ENCODE data around the gene NBDY.

NBDY gene

DNA sequence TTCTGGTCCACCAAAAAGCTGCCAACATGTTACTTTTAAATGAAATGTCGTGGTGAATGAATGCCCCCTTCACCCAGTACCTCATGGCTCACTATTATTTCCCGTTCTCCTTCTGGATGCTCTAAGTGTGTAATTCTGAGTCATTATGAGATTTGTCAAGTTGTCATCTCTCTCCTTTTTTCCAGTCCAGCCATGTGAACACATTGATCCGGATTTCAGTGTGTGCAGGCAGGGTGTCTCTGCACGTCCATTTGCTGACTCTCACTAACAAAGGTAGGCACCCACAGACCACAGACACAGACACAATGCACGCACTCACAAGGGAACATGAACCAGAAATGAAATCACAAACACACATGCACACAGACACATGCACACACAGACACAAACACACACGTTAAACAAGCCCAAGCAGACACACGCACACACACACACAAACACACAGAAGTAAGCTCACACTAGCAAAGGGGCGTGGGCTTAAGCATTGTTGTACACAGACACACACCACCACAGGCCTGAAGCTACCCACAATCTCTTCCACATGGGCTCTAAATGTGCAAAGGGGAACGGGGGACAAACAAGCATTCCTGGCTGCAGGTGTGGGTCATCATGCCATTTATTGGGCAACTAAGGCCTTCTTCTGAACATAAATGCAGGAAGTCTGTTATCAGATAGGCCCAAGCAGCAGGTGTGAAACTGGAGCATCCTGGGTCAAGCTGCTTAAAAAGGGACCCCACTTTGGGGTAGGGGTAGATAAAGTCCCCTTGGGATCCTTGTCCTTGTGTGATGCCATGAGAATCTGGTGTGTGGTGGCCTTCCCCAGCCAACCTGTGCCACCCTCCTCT, 58.1 kb downstream of the NBDY start:
- TF ChIP-seq, protein P1, sequence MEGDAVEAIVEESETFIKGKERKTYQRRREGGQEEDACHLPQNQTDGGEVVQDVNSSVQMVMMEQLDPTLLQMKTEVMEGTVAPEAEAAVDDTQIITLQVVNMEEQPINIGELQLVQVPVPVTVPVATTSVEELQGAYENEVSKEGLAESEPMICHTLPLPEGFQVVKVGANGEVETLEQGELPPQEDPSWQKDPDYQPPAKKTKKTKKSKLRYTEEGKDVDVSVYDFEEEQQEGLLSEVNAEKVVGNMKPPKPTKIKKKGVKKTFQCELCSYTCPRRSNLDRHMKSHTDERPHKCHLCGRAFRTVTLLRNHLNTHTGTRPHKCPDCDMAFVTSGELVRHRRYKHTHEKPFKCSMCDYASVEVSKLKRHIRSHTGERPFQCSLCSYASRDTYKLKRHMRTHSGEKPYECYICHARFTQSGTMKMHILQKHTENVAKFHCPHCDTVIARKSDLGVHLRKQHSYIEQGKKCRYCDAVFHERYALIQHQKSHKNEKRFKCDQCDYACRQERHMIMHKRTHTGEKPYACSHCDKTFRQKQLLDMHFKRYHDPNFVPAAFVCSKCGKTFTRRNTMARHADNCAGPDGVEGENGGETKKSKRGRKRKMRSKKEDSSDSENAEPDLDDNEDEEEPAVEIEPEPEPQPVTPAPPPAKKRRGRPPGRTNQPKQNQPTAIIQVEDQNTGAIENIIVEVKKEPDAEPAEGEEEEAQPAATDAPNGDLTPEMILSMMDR (IDR thresholded peaks at IDR 0.05; ENCODE audit: borderline replicate concordance, insufficient read depth, low read depth, low read length): no peak

GRCh38 chrX:56787734-56788152, 58.7 kb downstream of the NBDY start:
- TF ChIP-seq, protein P1 (IDR thresholded peaks at IDR 0.05; ENCODE audit: borderline replicate concordance, insufficient read depth, low read depth, low read length): no peak
- no peak overlapping the region for H3K4me3 ChIP-seq (ENCODE audit: low read depth, low read length)

More for the DNA sequence above, 58.1 kb downstream of the NBDY start:
- H3K4me3 ChIP-seq (ENCODE audit: low read depth, low read length): no peak overlapping the region

DNA sequence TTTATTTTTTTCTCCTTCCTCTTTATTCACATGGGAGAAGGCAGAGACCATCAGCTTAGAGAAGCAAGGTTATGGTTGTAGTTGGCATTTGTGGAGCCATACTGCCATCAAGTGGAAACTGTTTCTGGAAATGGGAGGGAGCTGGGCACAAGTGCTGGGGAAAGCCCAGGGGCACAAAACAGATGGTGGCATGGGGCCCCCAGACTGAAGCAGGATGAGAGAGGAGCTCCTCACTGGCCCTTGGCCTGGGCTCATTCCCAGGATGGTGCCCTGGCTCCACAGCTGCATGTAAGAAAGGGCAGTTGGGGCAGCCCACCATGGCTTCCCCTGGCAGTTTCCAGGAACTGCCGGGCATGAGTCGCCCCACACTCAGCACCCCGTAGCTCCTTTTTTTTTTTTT, 59.2 kb downstream of the NBDY start:
- no peak overlapping the region for H3K4me3 ChIP-seq (ENCODE audit: low read depth, low read length)
- TF ChIP-seq, protein P1 (IDR thresholded peaks at IDR 0.05; ENCODE audit: borderline replicate concordance, insufficient read depth, low read depth, low read length): no peak

DNA sequence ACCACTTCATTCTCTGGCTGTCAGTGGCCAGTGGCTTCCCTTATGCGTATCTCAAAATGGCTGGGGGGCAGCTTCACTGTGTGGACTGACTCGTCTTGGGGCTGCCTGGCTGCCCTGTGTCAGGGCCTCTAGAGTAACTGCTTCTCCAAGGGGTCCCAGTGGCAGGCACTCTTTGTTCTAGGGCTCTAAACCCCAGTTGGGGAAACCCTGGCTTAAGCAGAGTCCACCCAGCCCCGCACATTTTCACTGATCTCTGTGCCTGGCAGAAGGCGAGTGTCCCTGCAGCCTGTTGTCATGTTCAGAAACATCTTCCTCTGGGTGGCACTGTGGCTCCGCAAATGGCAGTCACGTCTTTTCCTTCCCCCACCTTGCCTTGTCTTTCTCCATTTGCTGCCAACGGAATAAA, 59.7 kb downstream of the NBDY start:
- H3K4me3 ChIP-seq (ENCODE audit: low read depth, low read length): no peak overlapping the region

GRCh38 chrX:56789518-56790070, 60.6 kb downstream of the NBDY start:
- TF ChIP-seq, protein P1 (IDR thresholded peaks at IDR 0.05; ENCODE audit: borderline replicate concordance, insufficient read depth, low read depth, low read length): no peak

More for the DNA sequence above, 59.7 kb downstream of the NBDY start:
- TF ChIP-seq, protein P1 (IDR thresholded peaks at IDR 0.05; ENCODE audit: borderline replicate concordance, insufficient read depth, low read depth, low read length): no peak

DNA sequence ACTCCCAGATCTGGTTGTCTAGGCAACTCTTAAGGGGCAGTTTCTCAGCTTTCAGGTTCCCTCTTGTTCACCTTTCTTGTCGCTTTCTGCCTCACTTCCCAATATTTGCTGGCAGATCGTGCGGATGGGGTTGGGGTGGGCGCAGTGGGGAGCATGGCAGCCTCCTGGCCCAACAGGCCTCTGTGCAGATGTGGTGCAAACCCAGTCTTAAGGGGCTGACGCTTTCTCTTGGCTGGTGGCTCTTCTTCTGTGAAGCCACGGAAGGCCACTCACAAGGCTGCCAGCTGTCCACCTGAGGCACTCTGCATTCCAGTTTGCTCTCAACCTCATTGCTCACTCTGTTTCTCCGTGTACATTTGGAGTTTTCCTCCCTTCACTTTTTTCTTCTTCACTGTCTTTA, 61.7 kb downstream of the NBDY start:
- TF ChIP-seq, protein P1 (IDR thresholded peaks at IDR 0.05; ENCODE audit: borderline replicate concordance, insufficient read depth, low read depth, low read length): no peak
- no peak overlapping the region for H3K4me3 ChIP-seq (ENCODE audit: low read depth, low read length)

More at GRCh38 chrX:56789518-56790070, 60.6 kb downstream of the NBDY start:
- no peak overlapping the region for H3K4me3 ChIP-seq (ENCODE audit: low read depth, low read length)

DNA sequence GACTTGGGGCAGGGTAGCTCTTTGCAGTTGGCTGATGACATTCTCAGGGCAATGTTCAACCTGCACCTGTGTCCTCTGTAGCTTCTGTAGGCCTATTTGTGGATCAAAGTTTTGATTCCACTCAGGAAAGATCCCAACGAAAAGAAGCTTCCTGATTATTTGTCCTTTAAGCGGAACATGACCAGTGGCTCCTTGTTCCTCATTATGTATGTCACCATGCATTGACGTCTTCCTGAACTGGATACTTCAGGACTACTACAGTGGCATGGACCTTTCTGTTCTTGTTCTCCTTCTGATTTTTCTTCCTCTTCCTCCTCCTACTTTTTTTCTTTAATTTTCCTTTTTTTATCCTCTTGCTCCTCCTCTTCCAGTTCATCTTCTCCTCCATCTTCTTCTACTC, 62.4 kb downstream of the NBDY start:
- TF ChIP-seq, protein P1 (IDR thresholded peaks at IDR 0.05; ENCODE audit: borderline replicate concordance, insufficient read depth, low read depth, low read length): no peak

More for the DNA sequence above, 62.4 kb downstream of the NBDY start:
- H3K4me3 ChIP-seq (ENCODE audit: low read depth, low read length): no peak overlapping the region
